Right hindlimb (tissue), 1 donor: Measurements from ENCODE around the gene ZNF593.
A peak's percentile ranks its signal among the peaks of the same experiment; 100 is the strongest.

Experiments
- DNase-seq: peaks from one replicate; pipeline ENCODE4 v3.0.0-alpha.2; 2018

The ZNF593 gene

GRCh38 chr1:26153966-26154532 lies 15.7 kb upstream of the ZNF593 start:
- DNase-seq: no peak

DNA sequence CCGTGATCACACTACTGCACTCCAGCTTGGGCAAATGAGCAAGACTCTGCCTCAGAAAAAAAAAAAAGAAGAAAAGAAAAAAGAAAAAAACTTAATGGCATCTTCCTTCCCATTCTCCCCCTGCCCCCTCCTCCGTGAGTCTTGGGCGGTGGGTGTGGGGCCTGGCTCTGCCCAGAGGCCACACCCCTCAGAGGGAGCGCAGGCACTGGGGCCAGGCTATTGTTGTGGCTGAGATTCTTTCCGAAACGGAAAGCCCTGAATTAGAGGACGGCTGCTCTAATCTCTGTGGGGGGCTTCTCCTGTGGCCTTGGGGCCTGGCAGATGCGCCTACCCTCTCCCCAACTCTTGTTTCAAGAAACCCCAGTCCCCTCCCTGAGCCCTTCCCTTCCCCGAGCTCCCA lies 15.0 kb upstream of the ZNF593 start:
- no peak for DNase-seq

GRCh38 chr1:26155370-26156284 lies 14.1 kb upstream of the ZNF593 start:
- DNase-seq: no peak

GRCh38 chr1:26156285-26157038 lies 13.2 kb upstream of the ZNF593 start:
- DNase-seq: peak; percentile 62

DNA sequence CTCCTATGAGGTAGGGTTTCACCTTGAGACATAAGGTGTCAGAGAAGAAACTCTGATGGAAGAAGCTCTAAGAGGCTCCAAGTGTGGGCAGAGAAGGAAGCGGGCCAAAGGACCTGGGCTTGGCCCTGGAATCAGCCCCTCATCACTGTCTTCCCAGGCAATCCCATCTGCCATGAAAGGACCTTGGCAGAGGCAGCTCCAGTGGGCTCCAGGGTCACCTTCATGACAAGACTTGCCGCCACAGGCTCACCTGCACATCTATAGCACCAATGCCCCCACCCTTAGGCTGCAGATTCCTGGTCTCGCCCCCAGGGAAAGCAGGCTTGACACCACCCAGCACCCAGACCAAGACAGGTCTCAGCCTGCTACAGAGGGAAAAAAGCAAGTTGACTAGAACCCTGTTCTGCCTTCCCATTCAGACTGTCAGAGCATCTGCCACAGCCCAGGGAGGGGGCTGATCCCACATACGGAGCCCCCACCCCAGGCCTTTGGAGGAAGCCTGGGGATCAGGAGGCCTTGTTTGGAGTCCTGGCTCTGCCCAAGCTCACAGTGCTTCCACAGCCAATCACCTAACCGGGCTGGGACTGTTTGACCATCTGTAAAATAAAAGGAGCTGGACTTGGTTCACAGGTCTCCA lies 11.3 kb upstream of the ZNF593 start:
- no peak for DNase-seq

DNA sequence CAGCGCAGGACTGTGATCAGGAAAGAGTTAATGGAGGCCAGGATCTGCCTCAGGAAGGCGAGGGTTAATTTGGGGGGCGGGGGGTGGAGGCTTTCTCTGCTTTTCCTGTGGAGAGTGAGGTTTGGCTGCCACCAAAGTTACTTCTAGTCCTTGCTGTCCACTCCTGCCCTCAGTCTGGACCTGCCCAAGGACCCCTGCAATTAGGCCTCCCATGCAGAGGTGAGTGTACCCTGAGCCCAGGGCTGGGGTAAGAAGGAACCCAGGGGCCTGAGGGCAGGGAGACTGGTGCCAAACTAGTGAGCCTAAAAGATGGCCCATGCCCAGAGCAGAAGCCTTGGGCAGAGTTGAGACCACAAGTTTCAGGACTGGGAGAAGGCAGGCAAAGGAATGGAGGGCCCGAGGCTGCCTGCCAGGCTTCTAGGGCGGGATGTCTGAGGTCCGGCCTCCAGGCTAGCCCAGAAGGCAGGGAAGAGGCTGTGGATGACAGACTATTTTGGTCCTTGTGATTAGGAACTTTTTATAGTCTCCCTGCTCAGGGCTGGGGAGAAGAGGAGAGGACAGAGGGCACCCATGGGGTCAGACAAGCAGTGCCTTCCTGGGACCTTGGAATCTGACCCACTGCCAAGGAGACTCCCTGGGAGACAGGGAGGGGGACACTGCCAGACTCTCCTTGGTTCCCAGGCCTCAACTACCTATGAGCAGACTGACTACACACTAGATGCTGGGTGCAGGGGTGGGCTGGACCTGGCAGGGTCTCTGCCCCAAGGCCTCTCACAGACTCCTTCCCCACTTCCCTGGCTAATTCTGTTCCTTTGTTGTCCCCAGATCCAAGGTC lies 10.6 kb upstream of the ZNF593 start, which contains the start of gene FAM110D:
FAM110D (plus strand) TSS at position 172 of the 835 bp plus-strand sequence. CDS start 2,213 bp downstream, outside the sequence.
- DNase-seq: peak; percentile 59

GRCh38 chr1:26159743-26160039 lies 10.0 kb upstream of the ZNF593 start:
- DNase-seq: no peak

DNA sequence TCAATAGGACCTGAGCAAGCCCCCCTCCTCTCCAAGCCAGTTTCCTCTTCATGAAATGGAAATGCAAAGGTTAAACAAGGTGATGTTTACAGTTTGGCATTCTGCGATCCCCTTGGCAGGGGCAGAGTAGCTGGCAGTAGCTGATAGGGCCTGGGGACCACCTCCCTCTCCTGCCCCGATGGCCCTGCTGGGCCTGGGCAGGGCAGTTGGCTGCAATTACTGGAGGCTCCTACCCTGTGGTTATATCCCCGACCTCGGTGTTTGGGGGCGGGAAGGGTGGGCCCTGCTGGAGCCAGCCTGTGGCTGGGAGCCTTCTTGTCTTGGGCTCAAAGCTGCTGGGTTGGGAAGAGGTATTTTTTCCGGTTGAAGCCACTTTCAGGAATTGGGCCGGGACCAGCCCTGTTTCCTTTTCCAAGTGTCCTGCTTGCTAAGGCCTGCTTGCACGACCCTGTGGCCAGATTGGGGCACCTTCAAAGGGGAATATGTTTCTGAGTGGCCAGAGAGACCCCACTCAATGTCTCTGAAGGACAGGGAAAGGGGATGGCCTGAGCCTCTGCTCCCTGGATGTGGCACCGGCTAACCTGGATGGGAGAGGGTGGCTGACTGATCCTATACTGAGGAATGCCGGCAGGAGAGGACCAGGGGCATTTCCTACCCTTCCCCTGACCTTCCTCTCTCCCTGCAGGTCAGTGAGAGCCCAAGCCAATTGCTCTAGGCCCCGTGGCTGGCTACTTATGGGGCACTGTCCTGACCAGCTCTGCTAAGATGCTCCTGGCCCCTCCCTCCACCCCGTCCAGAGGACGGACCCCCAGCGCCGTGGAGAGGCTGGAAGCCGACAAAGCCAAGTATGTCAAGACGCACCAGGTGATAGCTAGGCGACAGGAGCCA lies 8.9 kb upstream of the ZNF593 start:
- no peak for DNase-seq

DNA sequence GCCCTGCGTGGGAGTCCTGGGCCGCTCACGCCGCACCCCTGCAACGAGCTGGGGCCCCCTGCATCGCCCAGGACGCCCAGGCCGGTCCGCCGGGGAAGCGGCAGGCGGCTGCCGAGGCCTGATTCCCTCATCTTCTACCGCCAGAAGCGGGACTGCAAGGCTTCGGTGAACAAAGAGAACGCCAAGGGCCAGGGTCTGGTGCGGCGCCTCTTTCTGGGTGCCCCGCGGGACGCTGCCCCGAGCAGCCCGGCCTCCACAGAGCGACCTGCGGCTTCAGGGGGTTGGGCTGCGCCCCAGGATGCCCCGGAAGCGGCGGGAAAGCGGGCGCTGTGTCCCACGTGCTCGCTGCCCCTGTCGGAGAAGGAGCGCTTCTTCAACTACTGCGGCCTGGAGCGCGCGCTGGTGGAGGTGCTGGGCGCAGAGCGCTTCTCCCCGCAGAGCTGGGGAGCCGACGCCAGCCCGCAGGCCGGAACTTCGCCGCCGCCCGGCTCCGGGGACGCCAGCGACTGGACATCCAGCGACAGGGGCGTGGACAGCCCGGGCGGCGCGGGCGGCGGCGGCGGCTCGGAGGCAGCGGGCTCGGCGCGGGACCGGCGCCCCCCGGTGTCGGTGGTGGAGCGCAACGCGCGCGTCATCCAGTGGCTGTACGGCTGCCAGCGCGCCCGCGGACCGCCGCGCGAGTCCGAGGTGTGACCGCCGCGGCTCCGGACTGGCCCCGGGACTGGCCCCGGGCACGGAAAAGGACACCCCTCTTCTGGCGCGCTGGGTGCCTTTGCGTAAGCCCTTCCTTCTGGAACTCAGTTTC lies 8.1 kb upstream of the ZNF593 start:
- peak; percentile 68 for DNase-seq

DNA sequence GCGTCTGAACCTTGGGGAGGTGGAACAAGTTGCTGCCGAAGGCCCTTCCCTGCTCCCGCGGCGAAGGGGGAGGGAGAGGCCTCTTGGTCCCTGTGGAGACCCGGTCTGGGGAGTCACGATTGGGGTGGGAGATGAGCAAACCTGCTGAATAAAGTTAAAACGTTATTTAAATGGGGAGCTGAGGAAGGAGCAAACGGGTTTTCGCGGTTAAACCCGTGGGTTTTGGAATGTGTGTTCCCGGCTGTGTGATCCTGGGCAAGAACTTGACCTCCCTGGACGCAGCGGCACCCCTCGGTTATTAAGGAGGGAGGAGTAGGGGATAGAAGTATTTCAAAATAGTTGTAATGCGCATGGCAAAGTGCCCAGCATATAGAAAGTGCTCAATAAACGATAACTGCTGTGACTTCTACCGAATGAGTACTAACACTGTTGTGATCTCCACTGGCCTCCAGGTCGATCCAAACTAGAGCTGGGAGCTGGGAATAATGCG lies 7.4 kb upstream of the ZNF593 start:
- DNase-seq: no peak

DNA sequence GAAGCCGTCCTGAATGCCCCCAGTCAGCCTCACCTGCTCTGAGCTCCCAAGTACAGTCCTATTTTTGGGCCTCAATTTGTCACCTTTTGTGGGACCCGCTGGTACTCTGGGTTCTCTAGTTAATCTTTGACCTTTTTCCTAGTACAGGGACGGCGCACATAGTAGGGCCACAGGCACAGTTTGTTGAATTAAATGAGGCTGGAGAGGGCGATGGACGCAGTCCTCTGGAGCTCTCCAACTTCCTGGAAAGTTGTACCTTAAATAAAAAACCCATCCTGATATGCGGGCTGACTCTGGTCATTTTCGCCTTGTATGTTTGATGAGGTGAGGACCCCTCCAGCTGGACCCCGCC lies 6.0 kb upstream of the ZNF593 start:
- DNase-seq: no peak

DNA sequence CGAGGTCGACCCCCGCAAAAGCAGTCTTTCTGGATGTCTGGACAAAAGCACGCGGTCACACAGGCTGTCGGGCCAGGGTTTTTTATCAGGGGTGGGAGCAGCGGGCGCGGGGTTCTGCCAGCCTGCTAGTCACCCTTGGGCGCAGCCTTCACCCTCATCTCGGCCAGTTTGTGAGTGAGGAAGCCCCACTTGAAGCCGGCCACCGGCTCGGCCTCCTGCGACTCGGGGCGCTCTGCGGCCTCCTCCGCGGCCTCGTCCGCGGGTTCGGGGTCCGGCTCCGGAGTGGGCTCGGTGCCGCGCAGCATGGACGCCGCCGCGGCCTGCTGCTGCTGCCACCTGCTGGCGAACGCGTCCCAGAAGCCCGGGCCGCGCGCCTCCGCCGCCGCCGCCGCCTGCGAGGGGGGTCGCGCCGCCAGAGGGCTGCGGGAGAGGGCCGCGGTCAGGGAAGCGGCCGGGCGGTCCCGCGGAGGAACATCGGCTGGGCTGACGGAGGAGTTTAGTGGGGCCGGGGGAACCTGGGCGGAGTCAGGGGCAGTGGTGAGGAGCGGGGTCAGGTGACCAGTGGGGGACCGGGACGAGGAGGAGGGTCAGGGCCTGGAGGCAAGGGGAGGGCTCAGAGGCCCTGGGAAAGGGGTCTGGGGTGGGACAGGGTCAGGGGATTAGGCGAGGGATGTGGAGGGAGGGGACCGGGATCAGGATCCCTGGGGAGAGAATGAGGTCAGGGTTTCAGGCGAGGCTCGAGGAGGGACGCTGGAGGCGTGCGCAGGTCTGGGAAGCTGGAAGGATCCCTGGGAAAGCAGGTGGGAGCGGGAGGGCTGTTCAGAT lies 5.5 kb upstream of the ZNF593 start:
- peak; percentile 56 for DNase-seq

DNA sequence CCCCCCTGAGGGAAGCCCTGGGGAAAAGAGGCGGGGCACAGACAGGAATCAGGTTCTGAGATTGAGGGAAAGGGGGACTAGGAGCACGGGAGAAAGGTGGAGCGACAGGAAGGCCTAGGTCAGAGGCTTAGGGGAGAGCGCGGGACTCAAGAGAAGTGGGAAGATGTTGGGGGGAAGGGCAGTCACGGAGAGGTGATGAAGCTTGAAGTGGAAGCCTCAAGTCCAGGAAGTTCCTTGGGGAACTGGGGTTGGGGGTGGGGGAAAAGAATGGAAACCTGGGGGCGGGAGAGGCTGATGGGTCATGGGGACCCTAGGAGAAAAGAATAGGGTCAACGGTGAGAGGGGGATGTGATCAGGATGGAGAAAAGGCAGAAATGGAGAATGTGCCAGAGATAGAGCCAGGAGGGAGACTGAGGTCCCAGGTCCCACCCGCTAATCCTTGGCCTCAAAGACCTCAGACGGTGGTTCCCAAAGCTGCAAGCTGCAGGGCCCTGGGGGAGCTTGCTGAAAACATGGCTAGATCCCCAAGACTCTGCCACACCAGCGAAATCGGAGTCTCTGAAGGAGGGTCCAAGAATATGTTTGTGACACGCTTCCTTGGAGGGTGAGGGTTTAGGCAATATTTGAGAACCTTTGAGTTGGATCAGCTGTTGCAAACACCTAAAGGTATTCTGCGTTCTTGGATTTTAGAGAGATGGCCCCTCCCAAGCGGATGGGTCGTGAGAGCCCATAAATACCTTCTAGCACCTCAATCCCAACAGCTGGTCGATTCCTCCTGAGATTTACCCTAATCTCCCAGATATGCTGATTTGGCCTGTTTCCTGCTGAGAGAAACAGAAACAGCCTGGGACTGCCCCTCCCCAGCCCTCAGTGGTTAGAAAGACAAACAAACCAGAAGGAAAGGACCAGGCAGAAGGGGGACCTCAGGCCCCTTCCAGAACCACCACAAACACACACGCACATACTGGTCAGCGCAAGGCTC lies 4.6 kb upstream of the ZNF593 start:
- no peak for DNase-seq

DNA sequence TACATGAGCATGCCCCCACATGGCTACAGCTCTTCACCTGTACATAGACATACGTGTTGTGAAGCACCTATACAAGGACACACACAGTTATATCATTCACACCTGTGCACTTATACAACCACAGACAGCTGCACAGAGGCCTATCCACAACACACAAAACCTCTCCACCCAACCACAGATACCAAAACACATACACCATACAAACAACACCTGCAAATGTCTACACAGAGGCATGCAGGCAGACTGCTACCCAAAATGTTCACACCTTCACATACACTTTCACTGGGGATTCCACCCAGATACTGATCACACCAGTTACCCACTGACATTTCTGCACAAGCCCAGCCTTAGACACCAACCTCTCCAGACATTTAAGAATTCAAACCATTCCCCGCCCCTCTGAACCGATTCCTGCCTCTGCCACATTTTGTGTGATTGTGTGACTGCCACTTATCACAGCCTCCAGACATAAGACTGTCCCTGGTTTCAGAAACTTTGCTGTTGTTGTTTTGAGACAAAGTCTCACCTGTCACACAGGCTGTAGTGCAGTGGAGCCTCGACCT lies 2.9 kb upstream of the ZNF593 start:
- DNase-seq: no peak

DNA sequence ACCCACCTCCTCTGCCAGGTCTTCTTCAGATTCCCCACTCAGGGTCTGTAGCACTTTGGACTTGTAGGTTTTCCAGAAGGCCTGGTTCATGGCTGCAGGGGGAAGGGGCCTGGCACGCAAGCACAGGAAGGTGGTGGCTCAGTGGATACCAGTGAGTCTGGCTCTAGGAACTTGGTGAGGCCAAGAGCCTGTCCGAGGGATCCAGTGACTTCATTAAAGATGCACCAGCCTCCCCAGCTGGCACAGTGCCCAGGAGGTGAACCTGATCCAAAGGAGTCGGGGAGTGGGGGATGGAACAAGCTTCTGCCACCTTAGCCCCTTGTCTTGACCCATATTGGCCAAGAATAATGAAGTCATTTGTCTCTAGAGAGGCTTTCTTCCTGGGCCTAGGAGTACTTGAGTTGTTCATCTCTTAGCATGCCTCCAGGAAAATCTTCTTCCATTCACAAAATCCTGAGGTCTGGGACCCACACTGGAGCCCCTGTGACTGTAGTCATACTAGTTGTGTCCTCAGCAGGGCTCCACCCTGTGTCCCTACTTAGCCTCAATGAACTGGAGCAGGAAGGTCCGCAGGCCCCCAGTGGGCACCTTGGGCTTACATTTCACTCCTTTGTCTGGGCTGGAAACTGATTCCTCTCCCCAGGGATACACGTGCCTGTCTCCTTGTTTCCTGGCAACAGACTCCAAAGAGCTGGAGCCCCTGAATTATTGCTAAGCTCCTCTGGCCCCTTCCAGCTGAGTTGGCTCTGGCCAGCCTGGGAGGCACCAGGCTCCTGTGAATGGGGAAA lies 1.1 kb upstream of the ZNF593 start, which contains the start of gene C1orf232:
C1orf232 (minus strand) TSS at position 554 of the 788 bp plus-strand sequence; CDS start at position 90, 464 bp downstream.
- no peak for DNase-seq

- DNase-seq: no peak
Measured at GRCh38 chr1:26169198-26169554, 532 bp upstream of the ZNF593 start.

DNA sequence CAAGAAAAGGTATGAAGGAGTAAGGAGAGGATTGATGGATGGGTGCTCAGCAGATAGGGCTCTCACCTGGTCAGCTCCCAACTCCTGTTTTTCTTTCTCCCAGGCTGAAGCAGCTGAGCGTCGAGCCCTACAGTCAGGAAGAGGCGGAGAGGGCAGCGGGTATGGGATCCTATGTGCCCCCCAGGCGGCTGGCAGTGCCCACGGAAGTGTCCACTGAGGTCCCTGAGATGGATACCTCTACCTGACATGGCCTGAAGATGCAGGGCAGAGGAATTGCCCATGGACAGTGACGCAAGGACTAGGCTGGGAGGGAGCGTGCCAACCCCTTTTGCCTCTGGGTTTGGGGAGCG lies 739 bp downstream of the ZNF593 start:
- DNase-seq: no peak
